ENCODE data around the gene GHDC.

GHDC gene

DNA sequence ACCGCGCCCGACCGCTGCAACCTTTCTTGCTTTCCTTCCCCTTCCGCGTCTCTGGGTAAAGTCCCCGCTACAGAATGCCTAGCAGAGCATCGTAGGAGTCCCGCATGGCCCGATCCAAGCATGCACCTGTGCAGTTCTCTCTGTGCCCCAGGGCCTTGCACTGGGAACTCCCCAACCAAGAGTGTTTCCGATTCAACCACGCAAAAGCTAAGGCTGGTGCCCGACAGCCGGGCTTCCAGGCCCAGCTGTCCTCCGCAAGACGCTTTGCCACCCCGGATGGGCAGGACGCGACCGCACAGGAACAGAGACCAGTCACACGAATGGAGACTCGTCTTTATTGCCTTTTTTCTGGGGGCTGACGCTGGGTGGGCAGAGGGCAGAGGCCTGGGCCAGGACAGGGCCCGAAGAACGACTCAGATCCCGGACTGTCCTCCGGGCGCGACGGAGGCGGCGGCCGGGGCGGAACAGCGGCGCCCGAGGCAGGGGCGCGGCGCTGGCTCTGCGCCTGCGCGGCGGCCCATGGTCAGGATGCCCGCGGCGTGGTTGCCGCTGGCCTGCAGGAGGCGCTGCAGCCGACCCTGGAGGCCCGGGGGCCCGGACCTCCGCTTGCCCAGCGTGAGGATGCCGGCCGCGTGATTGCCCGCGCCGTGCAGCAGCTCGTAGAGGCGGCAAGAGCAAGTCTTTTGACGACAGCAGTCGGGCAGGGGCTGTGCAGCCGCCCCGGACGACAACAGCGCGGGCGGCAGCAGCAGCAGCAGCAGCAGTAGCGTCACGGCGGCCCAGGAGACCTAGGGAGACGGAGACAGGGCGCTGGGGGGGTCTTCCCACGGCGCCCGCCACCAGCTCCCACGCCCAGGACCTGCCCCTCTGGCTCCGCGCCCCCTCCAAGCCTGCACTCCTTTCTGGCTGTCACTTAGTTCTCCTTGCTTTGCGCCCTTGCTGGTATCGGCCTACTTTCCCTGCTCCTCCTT is 10.3 kb downstream of the GHDC start:
- peak; percentile 94 for DNase-seq (ENCODE audit: low spot score)
- peak; percentile 32 for FAIRE-seq

DNA sequence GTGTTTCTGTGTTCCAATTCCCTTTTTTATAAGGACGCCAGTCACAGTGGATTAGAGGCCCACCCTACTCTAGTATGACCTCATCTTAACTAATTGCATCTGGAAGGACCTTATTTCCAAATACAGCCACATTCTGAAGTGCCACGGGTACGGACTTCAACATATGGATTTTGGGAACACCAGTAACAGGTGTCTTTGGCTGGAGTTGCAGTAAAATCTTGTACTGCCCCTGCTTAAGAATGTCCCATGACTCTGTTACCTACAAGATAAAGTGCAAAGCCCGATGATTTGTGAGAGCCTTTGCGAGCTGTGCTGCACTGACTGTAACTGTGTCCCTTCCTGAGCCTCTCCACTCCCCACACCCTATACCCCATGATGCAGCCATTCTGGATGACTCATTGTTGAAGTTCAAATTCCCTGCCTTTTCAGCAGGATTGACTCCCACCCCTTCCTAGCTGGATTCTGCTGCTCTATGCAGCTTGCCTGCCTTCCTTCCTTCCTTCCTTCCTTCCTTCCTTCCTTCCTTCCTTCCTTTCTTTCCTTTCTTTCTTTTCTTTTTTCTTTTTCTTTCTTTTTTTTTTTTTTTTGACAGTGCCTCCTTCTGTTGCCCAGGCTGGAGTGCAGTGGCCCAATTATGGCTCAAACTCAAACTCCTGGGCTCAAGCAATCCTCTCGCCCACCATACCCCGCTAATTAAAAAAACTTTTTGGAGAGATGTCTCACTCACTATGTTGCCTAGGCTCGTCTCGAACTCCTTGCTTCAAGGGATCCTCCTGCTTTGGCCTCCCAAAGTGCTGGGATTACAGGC is 11.2 kb downstream of the GHDC start:
- DNase-seq (ENCODE audit: low spot score) (peak; percentile 53), FAIRE-seq (no peak)

DNA sequence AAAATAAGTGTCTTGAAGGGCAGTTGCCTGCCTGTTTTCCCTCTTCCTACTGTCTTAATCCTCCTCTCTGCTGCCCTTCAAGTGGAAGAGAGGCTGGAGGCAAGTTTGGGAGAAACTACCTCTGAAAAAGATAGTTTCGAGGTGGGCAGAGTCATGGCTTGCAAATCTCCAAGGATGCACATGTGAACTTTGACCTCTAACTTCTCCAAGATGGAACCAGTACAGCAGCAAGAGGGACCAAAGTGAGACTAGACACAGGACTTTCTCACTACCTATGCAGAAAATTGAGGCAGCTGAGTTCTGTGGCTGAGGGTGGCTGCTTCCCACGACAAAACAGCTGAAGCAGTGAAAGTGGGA is 12.5 kb downstream of the GHDC start:
- FAIRE-seq = no peak
- DNase-seq (ENCODE audit: low spot score) = no peak

DNA sequence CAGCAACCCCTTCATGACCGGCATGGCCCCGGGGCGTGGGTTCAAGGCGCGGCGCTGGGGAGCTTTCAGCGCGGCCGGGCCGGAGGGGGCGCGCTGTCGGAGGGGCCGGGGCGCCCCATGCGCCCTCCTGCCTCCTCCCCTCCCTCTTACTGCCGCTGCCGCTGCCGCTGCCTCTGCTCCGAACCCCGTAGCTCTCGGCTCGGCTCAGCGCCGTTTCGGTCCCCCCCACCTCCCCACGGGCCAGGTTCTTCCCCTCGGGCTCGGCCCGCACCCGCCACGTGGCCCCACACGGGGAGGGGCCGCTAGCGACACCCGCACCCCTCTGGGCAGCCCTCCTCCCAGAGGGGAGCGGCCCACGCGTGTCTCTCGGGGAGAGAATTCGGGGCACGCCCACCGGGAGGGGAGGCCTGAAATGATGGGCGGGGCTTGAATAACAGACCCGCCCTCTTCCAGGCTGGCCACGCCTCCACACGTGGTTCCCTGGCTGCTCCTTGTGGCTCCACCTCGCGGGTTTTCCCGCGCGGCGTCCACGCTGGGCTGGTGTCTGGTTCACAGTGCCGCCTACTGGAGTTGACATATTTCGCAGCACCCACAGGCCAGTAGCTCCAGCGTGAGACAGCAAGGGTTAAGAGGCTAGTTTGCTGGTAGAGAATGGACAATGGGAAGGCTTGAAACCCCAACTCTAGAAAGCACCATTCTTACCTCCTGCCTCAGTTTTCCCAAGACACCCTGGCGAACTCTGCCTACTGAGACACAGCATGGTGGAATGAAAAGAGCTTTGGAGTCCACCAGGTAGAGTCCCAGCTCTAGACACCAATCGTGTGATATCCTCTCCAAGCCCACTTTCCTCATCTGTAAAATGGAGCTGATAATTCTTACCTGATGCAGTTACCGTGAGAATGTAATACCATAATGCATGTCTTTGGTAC is 13.1 kb downstream of the GHDC start, which contains the start of gene KCNH4:
KCNH4 (minus strand) TSS at position 221 of the 929 bp plus-strand sequence; CDS start at position 24, 197 bp downstream.
- DNase-seq (ENCODE audit: low spot score) (no peak), FAIRE-seq (no peak)

DNA sequence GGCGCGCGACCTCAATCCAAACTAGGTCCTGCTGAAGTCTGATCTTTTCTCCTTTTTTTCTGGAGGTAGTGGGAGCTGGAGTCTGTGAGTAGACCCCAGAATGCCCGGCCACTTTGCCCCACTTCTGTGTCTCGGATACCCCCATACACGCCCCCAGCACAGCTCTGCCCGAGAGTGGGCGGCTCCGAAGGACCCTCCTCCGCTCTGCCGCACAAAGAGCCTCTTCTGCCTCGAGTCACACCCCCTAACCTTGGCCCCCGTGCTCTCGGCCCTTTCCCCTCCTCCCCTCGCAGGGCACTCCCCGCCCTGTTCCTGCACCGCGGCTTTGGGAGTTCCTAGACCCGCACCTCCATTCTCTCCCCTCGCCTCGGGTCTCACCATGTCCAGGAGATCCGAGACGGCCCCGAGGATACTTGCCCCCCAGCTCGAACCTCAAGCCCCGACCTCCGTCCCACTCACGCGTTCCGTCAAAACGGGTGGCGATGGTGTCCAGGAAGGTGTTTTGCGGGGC is 13.8 kb downstream of the GHDC start:
- no peak for DNase-seq (ENCODE audit: low spot score)
- FAIRE-seq = no peak

DNA sequence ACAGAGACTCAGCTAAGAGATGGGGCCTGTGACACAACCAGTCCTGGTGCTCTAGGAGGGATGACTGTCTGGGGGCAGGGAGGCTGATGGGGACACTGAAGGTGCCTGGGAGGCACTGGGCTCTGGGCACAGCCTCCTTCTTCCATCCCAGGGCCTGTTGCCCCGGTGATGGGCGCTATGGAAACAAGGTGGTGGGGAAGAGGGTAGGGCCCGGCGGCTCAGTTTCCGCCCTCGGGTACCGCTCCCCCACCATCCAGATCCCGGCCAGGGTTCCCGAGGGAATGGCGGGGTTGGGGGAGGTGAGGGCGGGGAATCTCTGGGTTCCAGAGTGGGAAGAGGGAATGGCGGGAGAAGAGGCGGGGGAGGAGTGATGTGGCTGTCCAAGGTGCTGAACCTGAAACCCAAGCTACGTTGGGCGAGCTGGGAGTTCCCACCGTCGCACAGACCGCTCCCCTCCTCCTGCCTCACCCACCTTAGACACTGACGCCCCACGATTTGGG is 14.3 kb downstream of the GHDC start:
- FAIRE-seq = no peak
- DNase-seq (ENCODE audit: low spot score) = peak; percentile 66

DNA sequence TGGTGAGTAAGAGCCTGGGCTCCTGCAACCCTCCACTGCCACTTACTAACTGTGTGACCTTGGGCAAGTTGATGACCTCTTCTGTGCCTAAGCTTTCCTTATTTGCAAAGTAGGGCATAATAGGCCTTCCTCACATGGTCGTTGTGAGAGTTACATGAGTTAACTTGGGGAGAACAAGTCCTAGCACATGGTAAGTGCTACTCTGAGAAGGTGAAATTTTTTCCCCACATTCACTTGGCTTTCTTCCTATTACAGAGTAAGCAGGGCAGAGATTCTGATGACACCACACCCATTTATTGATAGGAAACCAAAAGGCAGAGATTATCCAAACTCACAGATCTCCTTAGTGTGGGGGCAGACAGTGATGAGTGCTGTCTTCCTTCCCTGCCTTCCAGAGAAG is 15.0 kb downstream of the GHDC start:
- FAIRE-seq (no peak), DNase-seq (ENCODE audit: low spot score) (no peak)

DNA sequence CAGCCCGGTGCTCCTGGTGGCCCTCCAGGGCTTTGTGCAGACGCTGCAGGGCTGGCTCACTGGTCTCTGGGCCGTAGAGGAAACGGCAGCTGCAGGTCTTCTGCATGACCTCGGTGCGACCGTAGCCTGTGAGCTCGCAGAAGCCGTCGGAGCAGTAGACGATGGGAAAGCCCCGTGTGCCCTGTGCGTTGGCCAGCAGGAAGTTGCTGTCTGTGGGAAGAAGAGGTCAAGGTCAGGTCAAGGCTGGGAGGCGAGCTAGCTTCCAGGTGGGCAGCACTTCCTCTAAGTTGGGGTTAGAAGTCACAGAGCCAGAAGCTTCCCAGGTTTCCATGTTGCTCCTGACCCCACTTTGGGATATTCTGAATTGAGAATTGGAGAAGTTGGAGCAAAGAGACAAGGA is 15.5 kb downstream of the GHDC start:
- FAIRE-seq (no peak), DNase-seq (ENCODE audit: low spot score) (no peak)

DNA sequence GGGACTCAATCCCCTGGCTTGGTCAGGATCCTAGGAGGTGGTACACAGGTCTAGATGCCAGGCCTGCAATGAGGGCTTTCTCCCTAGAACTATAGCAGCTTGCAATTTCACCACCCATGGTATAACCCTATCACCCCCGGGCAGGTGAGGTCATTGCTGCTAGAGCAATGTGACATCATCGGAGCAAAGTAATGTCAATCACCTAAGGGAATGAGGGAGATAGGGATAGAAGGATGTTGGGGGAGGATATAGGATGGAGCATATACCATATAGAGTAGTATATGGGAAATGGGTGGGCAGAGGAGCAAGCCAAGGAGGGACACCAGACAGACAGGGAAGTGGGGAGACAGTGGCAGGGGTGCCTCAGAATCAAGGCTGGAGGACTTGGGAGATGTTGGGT is 16.6 kb downstream of the GHDC start:
- DNase-seq (ENCODE audit: low spot score) = no peak
- FAIRE-seq = no peak

DNA sequence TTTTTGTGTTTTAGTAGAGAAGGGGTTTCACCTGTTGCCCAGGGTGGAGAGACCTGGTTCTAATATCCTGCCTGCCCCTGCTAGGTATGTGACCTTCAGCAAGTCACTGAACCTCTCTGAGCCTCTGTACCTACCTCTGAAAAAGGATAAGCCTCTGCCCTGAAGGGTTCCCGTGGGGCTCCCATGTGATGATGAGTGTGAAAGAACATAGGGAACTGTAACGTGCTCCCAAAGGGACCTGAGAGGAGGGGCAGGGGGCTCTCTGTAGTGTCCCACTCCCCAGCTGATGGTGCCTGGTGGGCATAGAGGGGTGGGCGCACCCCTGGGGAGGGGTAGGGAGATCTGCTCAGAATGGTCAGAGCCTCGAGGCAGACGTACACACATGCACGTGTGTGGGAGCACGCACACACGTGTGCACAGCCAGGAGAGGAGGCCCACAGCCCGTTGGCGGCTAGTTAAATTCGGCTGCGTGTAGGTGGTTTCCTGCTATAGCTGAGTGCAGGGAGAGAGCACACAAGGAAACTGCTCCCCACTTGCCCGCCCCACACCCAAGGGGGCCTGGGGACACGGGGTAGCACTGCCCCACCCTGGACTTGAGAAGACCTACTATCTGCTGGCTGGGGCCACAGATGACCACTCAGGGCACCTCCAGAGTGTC is 20.0 kb downstream of the GHDC start:
- FAIRE-seq (no peak), DNase-seq (ENCODE audit: low spot score) (no peak)

DNA sequence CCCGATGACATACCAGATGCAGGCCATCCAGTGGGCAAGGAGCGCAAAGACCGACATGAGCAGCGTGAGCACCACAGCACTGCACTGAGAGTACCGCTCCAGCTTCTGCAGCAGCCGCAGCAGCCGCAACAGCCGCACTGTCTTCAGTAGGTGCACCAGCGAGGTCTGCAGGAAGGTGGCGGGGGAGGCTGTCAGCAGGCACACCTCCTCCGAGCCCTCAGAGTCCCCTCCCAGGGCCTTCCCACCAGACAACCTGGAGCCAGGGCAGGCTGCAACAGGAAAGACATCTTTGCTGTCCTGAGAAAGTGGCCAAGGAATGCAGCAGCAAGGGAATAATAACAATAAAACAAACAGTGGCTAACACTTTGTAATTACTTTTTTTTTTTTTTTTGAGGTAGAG is 22.5 kb downstream of the GHDC start:
- FAIRE-seq = no peak

DNA sequence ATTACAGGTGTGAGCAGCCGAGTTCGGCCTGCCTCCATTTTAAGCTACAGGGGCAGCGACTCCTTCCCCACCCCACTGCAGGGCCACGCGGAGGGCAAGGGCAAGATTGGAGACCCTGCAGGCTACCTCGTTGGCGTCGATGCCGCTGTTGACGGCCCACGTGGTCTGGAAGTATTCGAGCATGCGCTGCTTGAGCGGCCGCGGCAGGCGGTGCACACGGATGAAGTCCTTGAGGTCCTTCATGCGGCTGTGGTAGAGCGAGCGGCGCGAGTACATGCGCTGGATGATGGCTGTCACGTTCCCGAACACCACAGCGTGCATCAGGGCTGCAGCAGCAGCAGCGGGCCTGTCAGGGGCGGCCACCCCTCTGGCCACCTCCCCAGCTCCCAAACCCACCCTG is 24.9 kb downstream of the GHDC start:
- no peak for DNase-seq (ENCODE audit: low spot score)
- no peak for FAIRE-seq

More for the DNA sequence above, 22.5 kb downstream of the GHDC start:
- no peak for DNase-seq (ENCODE audit: low spot score)

DNA sequence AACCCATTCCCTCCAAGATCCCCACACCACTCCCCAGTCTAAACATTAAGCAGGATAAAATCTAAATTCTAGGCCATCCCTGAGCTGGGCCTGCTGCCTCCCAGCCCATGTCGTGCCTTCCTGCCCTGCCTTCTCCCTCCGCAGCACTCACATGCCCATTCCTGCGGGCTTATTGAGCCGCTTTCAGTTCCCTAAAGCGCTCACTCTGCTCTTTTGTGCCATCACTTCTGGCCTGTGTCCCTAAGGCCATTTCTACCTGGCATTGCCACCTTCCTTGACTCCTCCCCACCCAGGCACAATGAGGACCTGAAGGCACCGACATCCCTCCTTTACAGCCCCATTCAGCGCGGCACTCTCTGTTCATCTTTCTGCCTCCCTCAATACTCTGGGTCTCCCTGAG is 26.5 kb downstream of the GHDC start:
- FAIRE-seq (no peak), DNase-seq (ENCODE audit: low spot score) (no peak)

DNA sequence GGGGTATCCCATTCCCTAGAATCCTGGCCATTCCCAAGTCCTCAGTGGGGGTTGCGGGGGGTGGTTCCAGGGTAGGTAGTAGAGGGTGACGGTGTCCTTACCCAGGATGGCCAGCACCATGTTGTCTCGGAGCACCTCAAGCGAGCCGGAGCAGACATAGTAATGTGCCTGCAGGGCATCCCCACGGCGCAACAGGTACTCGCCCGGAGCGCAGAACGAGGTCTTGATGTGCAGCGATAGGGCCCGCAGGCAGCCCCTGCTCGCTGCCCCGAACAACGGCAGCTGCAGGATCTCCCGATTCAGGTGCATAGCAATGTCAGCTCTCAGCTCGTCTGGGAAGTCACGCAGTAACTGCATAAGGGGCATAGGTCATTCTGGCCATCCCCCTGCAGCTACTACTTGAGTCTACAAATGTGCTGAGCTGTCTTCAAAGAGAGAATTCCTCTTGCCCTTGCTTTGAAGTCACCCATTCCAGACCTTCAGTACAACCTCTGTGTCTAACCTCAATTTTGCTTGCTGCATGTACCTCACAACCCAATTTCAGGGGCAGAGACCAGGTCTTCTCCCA is 28.0 kb downstream of the GHDC start:
- FAIRE-seq (no peak), DNase-seq (ENCODE audit: low spot score) (no peak)

DNA sequence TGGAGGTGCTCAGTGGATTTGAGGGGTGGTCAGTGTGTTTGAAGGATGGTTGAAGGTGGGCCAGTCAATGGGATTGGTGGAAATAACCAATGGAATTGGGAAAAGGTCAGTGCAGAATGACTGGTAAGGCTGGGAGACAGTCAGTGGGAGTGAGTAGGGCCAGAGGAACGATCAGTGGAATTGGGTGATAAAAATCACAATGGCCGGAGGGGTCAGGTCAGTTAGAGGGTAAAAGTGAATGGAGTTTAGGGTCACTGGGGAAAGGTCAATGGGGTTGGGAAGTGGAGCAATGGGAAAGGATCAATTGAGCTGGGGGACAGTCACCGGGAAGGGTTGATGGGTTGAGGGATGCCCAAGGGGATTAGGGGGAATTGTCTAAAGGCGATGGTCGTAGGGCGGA is 28.5 kb downstream of the GHDC start:
- DNase-seq (ENCODE audit: low spot score) (no peak), FAIRE-seq (no peak)

DNA sequence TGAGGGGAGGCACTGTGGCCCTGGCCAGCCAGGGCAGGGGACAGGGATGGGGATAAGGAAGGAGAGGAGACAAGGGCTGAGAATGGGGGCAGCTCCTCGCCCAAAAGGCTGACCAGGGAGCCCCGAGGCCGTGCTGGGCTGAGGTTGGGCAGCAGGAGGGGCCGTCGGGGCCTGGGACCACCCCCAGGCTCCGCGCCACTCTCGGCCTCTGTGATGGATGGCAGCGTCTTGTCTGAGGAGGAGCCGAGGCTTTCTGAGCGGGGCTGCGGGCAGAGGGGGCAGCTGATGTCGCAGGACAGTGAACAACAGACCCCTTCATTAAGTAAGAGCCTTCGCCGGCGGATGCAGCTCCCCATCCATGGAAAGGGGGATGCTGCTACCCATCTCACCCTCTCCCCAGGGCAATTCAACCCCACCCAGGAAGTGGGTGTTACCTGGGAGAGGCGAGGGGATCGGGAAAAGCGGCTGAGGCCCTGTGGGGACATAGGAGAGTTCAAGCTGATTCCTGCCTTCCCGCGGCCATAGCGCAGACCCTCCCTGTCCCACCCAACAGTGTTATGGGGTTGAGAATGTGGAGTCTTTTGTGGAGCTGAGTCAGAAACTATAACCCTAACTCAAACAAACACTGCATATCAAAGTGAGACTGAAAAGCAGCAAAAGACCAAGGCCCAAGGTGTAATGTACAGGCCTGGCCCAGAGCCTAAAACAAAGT is 30.4 kb downstream of the GHDC start:
- DNase-seq (ENCODE audit: low spot score) (no peak), FAIRE-seq (no peak)

DNA sequence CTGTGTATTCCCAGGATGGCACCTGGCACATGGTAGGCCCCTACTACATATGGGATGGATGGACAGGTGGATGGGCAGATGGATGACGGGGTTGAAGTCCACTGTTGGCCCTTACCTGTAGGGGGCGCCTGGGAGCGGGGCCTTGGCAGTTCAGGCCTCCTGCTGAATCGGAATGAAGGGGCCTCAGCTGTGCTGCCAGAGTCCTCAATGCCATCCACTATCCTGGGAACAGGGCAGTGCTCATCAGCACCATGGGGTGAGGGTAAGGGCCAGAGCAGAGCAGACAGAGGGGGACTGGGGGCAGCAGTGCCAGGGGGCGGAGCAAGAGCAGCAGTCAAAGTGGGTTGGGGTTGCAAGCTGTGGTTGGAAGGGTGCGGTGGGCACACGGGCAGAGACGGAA is 31.2 kb downstream of the GHDC start:
- FAIRE-seq (no peak), DNase-seq (ENCODE audit: low spot score) (no peak)

DNA sequence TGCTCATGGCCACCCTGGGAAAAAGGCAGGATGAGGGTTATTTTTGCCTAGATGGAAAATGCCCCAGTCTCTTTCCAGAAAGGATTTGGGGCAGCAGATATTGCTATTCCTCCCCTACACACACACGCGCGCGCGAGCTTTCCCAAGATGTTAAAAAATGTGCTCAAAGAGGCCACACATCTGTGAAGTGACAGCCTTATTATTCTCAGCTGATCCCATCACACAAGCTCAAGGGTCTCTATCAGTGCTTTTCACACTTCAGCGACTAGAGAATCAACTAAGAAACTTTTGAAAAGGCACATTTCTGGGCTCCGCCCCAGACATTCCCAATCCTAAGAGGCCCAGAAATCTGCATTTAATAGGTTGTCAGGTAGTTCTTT is 33.8 kb downstream of the GHDC start:
- FAIRE-seq = no peak
- no peak for DNase-seq (ENCODE audit: low spot score)

DNA sequence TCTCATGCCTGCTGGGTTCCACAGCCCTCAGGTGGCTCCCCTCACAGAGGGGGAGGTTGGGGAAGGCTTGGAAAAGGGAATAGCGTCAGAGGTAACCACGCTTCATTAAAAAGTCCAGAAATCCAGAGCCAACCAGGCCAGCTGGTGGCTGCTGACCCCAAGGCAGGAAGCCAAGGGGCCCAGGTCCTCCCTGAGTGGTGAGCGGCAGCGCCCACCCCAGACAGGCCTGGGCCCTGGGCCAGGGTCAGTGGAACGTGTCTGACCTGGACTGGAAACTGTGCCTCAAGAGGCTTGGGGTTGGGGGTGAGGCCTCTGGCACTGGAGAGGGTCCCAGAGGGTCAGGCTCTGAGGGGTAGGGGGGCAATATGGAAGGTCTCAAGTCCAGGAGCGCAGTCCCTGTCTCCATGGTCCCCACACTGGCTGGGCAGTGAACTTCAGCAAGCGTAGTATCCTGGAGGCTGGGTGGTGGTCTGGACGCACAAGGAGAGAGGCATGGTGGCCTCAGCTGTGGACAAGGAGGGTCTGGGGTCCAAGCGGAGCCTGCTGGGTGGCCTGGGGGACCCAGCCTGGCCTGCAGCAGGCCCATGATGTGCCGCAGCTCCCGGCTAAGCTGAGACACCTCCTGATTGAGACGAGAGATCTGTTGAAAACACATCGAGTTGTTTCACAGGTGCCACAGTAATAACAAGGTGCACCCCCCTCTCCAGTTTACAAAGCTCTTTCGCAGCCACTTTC is 34.3 kb downstream of the GHDC start:
- FAIRE-seq = no peak

More for the DNA sequence above, 34.3 kb downstream of the GHDC start:
- DNase-seq (ENCODE audit: low spot score) = no peak
